ENCODE data around the gene KCNT1. TPM values are rescaled to one million over a fixed set of nuclear protein-coding genes. Genes with fewer than 3 reads are reported as not detected.

KCNT1 gene
- total RNA-seq, 1 donor from 2014 or later, result 0.39 TPM

DNA sequence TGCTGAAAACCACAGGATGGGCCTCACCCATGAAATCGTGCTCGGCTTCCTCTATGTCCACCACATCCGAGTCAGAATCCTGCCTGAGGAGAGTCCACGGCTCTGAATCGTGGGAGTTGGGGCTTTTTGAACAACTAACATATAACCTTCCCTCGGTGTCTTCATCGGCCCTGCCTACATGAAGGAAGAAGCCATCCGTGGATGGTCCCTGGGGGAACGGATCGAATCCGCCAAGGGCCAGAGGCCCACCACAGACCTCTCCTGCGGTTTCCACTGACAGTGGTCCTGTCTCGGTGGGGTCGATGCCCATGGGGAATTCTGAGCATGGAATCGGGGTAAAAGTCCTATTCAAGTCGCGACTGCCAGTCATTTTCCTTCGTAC, 120.4 kb downstream of the KCNT1 start:
- DNase-seq, result no peak

DNA sequence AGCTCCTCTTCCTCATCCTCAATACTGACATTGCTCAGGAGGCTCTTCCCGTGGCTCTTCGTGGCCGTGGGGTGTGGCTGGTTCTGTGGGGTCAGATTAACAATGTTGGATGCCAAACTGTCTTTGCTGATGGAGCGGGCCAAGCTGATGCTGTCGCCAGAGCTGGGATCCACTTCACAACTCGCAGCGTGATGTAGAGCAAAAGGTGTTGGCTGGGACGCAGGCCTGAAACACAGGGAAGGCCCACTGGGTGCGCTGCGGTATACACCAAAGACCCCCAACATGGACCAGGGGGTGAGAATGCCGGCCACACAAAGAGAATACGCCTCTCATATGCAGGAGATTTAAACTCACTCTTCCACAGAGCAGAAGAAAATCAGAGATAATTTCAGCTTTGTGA, 121.1 kb downstream of the KCNT1 start:
- no peak for DNase-seq

DNA sequence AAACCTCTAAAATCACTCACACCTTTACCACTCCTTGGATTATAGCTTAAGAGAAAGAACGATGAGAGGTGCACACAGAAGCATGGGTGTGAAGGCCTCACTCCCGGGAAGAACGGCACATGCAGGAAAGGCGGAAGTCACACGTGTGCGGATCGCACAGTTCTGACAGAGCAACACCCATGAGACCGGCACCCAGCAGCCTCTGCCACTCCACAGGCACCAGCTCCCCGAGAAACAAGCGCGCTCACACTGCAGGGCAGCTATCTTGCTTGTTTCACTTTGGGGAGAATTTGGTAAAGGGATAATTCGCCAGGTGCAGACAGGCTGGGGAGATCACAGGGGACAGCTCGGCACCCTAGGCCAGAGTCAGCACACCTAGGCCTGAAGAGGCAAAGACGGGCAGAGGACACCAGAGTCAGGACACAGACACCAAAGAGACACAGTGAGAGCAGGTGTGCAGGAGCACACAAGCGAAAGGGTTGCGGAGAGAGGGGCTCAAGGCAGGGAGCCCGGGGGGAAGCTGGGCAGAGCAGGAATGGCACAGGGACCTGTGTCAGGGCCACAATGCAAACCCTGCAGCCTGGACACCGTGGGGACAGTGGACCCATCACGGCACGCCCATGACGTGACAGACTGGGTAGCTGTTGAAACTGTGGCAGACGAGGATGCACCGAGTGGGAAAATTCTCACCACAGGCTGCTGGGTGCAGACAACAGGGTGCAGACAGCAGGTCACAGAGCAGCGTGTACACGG, 123.6 kb downstream of the KCNT1 start:
- no peak for DNase-seq

DNA sequence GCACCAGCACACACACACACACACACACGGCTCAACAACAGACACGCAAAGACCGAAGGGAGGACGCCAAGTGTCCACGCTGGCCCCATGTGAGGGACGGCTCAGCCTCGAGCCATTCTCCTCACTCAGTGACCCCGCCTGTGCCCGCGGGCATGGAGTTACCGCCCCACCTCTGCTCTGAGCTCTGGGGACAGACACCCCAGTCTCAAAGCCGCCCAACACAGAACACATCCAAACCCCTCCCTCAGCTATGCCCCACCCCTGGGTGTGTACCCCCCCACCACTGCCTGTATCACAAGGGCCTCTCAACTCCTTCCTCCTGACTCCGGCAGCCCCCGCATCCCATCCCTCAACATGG, 124.2 kb downstream of the KCNT1 start:
- DNase-seq, result no peak

DNA sequence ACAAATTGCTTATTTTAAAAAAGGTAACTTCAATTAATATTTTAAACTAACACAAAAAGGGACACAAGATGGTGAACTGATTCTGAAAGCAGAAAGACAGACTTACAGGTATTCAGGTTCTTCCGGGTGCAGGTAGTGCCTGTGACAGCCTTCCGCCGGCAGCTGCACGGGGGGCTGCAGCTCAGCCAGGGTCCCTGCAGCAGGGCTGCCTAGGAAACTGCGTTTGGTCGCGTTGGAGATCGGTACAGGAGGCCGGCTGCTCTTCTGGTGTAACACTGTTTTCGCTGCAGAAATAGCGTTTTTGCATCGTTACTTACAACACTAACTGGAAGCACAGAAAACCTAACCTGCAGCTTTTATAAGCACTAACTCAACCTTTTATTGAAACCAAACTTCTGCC, 125.3 kb downstream of the KCNT1 start:
- DNase-seq, result no peak

DNA sequence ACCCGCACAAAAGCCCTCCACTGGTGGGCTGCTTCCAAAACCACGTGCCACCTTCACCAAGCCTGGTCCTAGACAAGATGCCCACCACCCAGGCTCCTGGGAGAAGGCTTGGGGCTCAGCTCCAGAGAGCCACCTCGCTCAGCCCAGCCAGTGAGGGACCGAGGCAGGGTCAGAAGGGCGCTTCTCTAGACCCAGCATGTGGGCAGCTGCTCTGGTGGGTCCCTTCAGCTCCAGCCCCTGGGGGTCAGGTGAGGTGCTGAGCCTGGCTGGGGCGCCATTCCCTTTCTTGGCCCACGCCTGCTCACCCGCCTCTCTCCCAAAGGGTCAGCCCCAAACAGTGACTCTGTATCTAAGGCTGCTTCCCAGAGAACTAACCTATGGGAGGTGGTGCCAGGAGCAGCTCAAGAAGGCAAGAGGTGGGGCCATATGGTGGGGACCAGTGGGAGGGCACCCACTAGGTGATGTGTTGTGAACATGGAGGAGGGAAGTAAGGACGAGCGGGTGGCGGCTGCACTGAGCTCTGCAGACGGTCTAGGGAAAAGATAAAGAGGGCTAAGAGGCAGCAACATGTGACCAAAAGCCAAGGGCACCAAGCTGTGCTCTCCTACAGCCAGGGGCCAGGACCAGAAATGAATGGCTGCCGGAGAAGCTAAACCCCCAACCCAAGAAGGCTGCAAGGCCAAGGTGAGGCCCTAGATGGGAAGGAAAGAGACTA, 126.0 kb downstream of the KCNT1 start:
- DNase-seq, result no peak

DNA sequence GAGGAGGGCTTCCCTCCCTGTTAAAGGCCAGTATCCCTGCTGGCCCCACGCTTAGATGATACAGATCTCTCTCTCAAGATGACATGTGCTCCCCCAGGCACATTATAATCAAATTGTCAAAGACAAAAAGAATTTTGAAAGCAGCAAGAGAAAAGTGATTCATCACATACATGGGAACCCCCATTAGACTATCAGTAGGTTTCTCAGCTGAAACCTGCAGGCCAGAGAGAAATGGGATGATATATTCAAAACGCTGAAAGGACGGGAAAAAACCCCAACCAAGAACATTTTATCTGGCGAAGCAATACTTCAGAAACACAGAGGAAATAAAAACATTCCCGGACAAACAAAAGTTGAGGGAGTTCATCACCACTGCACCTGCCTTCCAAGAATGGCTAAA, 126.7 kb downstream of the KCNT1 start:
- no peak for DNase-seq

DNA sequence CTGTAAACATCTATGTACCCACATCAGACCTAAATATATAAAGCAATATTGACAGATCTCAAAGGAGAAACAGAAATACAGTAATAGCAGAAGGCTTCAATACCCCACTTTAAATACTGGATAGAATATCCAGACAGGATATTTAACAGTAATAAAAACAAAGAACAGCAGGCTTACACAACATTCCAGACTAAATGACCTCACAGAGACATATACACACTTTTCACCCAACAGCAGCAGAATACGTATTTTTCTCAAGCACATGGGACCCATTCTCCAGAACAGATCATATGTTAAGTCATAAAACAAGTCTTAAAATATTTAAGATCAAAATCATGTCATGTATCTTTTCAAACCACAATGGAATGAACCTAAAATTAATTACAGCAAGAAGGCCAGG, 128.5 kb downstream of the KCNT1 start:
- DNase-seq, result peak; percentile 12

DNA sequence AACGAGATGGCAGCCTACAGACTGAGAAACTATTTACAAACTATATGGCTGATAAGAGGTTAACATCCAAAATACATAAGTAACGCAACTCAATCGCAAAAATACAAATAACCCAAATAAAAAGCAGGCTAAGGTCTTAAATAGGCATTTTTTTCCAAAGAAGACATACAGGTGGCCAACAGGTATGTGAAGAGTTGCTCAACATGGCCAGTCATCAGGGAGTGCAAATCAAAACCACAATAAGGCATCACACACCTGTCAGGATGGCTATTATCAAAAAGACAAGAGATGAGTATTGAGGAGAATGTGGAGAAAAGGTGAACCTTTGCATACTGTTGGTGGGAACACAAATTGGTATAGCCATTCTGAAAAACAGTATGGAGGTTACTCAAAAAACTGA, 131.9 kb downstream of the KCNT1 start:
- no peak for DNase-seq

DNA sequence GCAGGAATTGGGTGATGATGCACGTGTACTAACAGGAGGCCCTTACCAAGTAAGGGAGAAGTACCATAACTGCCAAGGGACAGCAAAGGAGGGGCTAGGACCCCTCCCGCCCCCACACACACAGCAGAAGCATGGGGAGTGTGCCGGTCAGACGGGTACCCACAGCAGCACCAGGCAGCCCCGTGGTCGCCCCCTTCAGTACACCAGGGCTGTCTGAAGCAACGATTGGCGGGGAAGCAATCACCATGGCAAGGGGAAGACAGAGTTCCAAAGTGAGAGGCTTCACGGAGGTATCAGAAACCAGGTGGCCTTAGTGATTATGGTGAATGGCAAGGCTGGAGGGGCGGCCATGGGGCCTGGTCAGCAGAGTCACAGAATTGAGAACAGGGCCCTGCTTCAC, 133.1 kb downstream of the KCNT1 start:
- no peak for DNase-seq

DNA sequence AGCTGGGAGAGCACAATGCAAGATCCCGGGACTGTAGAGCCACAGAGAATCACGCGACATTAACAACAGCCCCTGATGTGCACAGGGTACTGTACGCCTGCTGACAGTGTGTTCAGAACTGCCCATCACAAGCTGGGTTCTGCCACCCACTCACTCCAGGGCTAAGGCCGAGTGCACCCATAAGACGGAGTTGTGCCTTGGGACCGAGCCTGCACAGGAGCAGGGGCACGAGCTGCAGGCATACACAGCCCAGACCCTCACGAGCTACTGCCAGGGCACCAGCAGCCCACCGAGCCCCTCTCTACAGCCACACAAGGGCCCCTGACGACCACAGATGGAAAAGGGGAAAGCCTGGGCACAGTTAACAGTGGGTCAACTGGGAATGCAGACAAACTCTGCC, 137.5 kb downstream of the KCNT1 start:
- DNase-seq, result no peak

DNA sequence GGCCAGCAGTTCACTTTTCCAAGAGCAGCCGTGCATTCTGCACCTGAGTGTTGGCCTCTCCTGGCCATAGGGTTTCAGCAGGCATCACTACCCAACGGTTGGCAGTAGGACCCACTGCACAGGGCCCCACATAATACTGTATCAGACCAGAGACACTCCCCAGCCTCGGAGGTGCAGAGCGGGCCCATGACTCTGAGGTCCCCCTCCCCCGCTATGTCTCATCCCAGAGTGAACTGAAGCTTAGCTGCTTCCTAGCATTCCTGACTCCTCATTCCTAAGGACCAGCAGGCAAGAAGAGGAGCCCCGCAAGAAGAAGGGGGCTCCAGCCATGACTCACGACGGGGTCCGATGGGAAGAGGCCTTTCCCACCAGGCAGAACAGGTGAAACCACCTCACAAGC, 138.1 kb downstream of the KCNT1 start:
- no peak for DNase-seq

DNA sequence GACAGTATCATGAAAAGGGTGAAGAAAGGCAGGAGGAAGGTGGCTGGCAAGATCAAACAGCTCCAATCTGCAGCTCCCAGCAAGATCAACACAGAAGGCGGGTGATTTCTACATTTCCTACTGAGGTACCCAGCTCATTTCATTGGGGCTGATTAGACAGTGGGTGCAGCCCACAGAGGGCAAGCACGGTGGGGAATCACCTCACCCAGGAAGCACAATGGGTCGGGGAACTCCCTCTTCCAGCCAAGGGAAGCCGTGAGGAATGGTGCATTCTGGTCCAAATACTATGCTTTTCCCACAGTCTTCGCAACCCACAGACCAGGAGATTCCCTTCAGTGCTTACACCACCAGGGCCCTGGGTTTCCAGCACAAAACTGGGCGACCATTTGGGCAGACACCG, 138.6 kb downstream of the KCNT1 start:
- DNase-seq, result no peak

Other genes with a start within 250 kb of the KCNT1 start
- 6.8 TPM for gene PPP1R26, start 222.4 kb upstream of the KCNT1 start, total RNA-seq
- gene MRPS2, start 201.5 kb upstream of the KCNT1 start, total RNA-seq, result 9.5 TPM
- gene LCN1, start 180.7 kb upstream of the KCNT1 start, total RNA-seq, result not detected
- not detected for gene OBP2A, start 156.1 kb upstream of the KCNT1 start, total RNA-seq
- not detected for gene PAEP, start 140.4 kb upstream of the KCNT1 start, total RNA-seq
- gene GLT6D1, start 62.6 kb upstream of the KCNT1 start, total RNA-seq, result not detected
- not detected for gene LCN9, start 38.9 kb upstream of the KCNT1 start, total RNA-seq
- gene SOHLH1, start 2.7 kb upstream of the KCNT1 start, total RNA-seq, result not detected
- gene CAMSAP1, start 205.4 kb downstream of the KCNT1 start, total RNA-seq, result 22.8 TPM